Glomerular visceral epithelial cell (primary cell): ENCODE measurements around the gene RBCK1.
A peak's percentile ranks its signal among the peaks of the same experiment; 100 is the strongest.
"Not testable (repeated sequence)": the region's sequence is repeated elsewhere in the genome, so short reads cannot be mapped to it uniquely, and the experiment has no call there.

ENCODE experiments used
- DNase-seq: peaks from one replicate; pipeline ENCODE4 v3.0.0-alpha.2; 2016; ENCODE audit errors: extremely low spot score

RBCK1 gene

GRCh38 chr20:472889-473292 is 64.8 kb downstream of the RBCK1 start:
- DNase-seq = peak; percentile 25

- DNase-seq = no peak
These were observed 66.5 kb downstream of the RBCK1 start for GRCh38 chr20:474581-474980.

- DNase-seq = no peak
These were observed 67.6 kb downstream of the RBCK1 start for GRCh38 chr20:475463-476357.

GRCh38 chr20:476561-477249 is 68.6 kb downstream of the RBCK1 start:
- not testable (repeated sequence) for DNase-seq

GRCh38 chr20:478010-478948 is 70.2 kb downstream of the RBCK1 start:
- DNase-seq = no peak

GRCh38 chr20:478949-479429 is 70.9 kb downstream of the RBCK1 start:
- peak; percentile 72 for DNase-seq

- DNase-seq = no peak
These were observed 71.4 kb downstream of the RBCK1 start for GRCh38 chr20:479487-479886.

- no peak for DNase-seq
These were observed 71.9 kb downstream of the RBCK1 start for GRCh38 chr20:480044-480443.

GRCh38 chr20:481167-481566 is 73.1 kb downstream of the RBCK1 start:
- DNase-seq = no peak
